SU-DHL-6 (cell line): Measurements from ENCODE around the gene EGFL7.
"Not testable (repeated sequence)": the region's sequence is repeated elsewhere in the genome, so short reads cannot be mapped to it uniquely, and the experiment has no call there.

Source experiments
- H2AFZ ChIP-seq: fragments of 200-600 bp; sonication (generic); 2 replicates; pipeline ENCODE4 v1.6.1; 2014; ENCODE audit warnings: low read depth, mild to moderate bottlenecking, moderate library complexity, mixed read lengths, antibody characterized with exemption, low read length; ENCODE audit not compliant: severe bottlenecking
- H3F3A ChIP-seq: fragments of 200-600 bp; shearing (Covaris generic); 2 replicates; pipeline ENCODE4 v1.6.0; 2016; ENCODE audit warnings: antibody characterized with exemption, mild to moderate bottlenecking; ENCODE audit not compliant: insufficient read depth
- H3K27ac ChIP-seq: fragments of 200-600 bp; sonication (generic); 2 replicates; pipeline ENCODE4 v1.5.1; 2016; ENCODE audit warnings: low read depth, mild to moderate bottlenecking, low read length, moderate library complexity, mixed read lengths
- H3K27me3 ChIP-seq: fragments of 200-600 bp; sonication (generic), shearing (Covaris generic); 2 replicates; pipeline ENCODE4 v1.6.0; 2014; ENCODE audit warnings: mild to moderate bottlenecking, low read length
- H3K36me3 ChIP-seq: fragments of 200-600 bp; sonication (generic); 2 replicates; pipeline ENCODE4 v1.6.1; 2014; ENCODE audit warnings: mild to moderate bottlenecking, low read length, mixed read lengths
- H3K4me2 ChIP-seq: fragments of 300-600, 200-600 bp; shearing (Covaris generic), sonication (generic); 2 replicates; pipeline ENCODE4 v1.6.0; 2014; ENCODE audit warnings: low read length, low read depth, mild to moderate bottlenecking; ENCODE audit not compliant: poor library complexity, severe bottlenecking
- H3K4me3 ChIP-seq: fragments of 200-600 bp; sonication (generic); 2 replicates; pipeline ENCODE4 v1.5.1; 2014; ENCODE audit warnings: antibody characterized with exemption, low read length, mild to moderate bottlenecking, mixed read lengths; ENCODE audit not compliant: insufficient read depth, poor library complexity, severe bottlenecking
- H3K79me2 ChIP-seq: fragments of 200-600 bp; sonication (generic); 2 replicates; pipeline ENCODE4 v1.6.1; 2014; ENCODE audit warnings: mild to moderate bottlenecking, low read length, moderate library complexity; ENCODE audit not compliant: insufficient read depth
- H3K9ac ChIP-seq: fragments of 200-600 bp; sonication (generic); 2 replicates; pipeline ENCODE4 v1.7.0; 2014; ENCODE audit warnings: mild to moderate bottlenecking, low read length
- H3K9me2 ChIP-seq: fragments of 200-600 bp; sonication (generic); replicated peaks from 2 replicates; pipeline ENCODE4 v1.6.1; 2014; ENCODE audit warnings: low read length; ENCODE audit not compliant: insufficient read depth
- H3K9me3 ChIP-seq: fragments of 200-600 bp; sonication (generic); 2 replicates; pipeline ENCODE4 v1.6.1; 2014; ENCODE audit warnings: low read length, mixed read lengths; ENCODE audit not compliant: insufficient read depth
- H4K20me1 ChIP-seq: fragments of 200-600 bp; sonication (generic); 2 replicates; pipeline ENCODE4 v1.6.1; 2014; ENCODE audit warnings: low read depth, mild to moderate bottlenecking, antibody characterized with exemption, low read length, moderate library complexity, mixed read lengths
- CTCF ChIP-seq: fragments of 200-600 bp; sonication (generic); IDR thresholded peaks from one replicate; pipeline ENCODE4 v1.5.1; 2017; ENCODE audit warnings: antibody characterized with exemption, mild to moderate bottlenecking, low read length, moderate library complexity; ENCODE audit not compliant: insufficient read depth, poor library complexity, severe bottlenecking
- EZH2phosphoT487 ChIP-seq: fragments of 200-600 bp; sonication (generic), shearing (Covaris generic); conservative IDR thresholded peaks from 2 replicates; pipeline ENCODE4 v1.6.1; 2018; ENCODE audit warnings: mild to moderate bottlenecking, antibody characterized with exemption, low read length, moderate library complexity, mixed read lengths

EGFL7 gene

GRCh38 chr9:136703276-136703860, 40.7 kb downstream of the EGFL7 start:
- Histone ChIP-seq H3K4me2 (no peak overlapping the region), H4K20me1 (no peaks in the 10 kb centered on the region), H3K27ac (no peak overlapping the region), H3K9me3 (no peaks in the 10 kb centered on the region), H3K79me2 (no peaks in the 10 kb centered on the region), H2AFZ (no peak overlapping the region), H3K4me3 (no peak overlapping the region), H3F3A (no peaks in the 10 kb centered on the region), H3K36me3 (no peaks in the 10 kb centered on the region), H3K27me3 (no peaks in the 10 kb centered on the region), H3K9me2 (no peaks in the 10 kb centered on the region), H3K9ac (no peak overlapping the region)
- no peak for TF ChIP-seq EZH2phosphoT487
- no peak for TF ChIP-seq CTCF

- not testable (repeated sequence) for H3K9me3 ChIP-seq, H4K20me1 ChIP-seq, H3K79me2 ChIP-seq, H3K4me2 ChIP-seq, H3K4me3 ChIP-seq, H3K9ac ChIP-seq, H3K36me3 ChIP-seq, H3K9me2 ChIP-seq, H3K27ac ChIP-seq, H2AFZ ChIP-seq, H3K27me3 ChIP-seq, H3F3A ChIP-seq
Observed at GRCh38 chr9:136704741-136705140, 42.0 kb downstream of the EGFL7 start.

- H3K27ac ChIP-seq = no peak overlapping the region
- no peaks in the 10 kb centered on the region for H3K27me3 ChIP-seq
- H3K9me3 ChIP-seq = no peaks in the 10 kb centered on the region
- H2AFZ ChIP-seq = no peak overlapping the region
- H3K9me2 ChIP-seq = no peaks in the 10 kb centered on the region
- H3F3A ChIP-seq = no peaks in the 10 kb centered on the region
- TF ChIP-seq EZH2phosphoT487 (no peak), CTCF (no peak)
- H3K4me2 ChIP-seq = no peak overlapping the region
- no peaks in the 10 kb centered on the region for H3K79me2 ChIP-seq
- H3K36me3 ChIP-seq = no peaks in the 10 kb centered on the region
- H3K4me3 ChIP-seq = no peak overlapping the region
- H3K9ac ChIP-seq = no peak overlapping the region
- no peaks in the 10 kb centered on the region for H4K20me1 ChIP-seq
Observed at GRCh38 chr9:136705564-136705963, 42.8 kb downstream of the EGFL7 start.

GRCh38 chr9:136707011-136707410, 44.3 kb downstream of the EGFL7 start:
- H3K79me2 ChIP-seq = no peaks in the 10 kb centered on the region
- no peak for TF ChIP-seq CTCF
- no peak for TF ChIP-seq EZH2phosphoT487
- no peak overlapping the region for H3K27ac ChIP-seq
- no peaks in the 10 kb centered on the region for H3F3A ChIP-seq
- no peak overlapping the region for H2AFZ ChIP-seq
- H3K9me3 ChIP-seq = no peaks in the 10 kb centered on the region
- no peaks in the 10 kb centered on the region for H3K27me3 ChIP-seq
- H3K9ac ChIP-seq = no peak overlapping the region
- H3K36me3 ChIP-seq = no peaks in the 10 kb centered on the region
- H3K9me2 ChIP-seq = no peaks in the 10 kb centered on the region
- no peaks in the 10 kb centered on the region for H4K20me1 ChIP-seq
- H3K4me3 ChIP-seq = no peak overlapping the region
- no peak overlapping the region for H3K4me2 ChIP-seq
